HEK293T (cell line): ENCODE data around the gene HSD11B1.

Source experiments
- BHLHE40 ChIP-seq: fragments of 450-650 bp; IDR thresholded peaks from 2 replicates; pipeline ENCODE4 v1.6.1; 2016; ENCODE audit warnings: mild to moderate bottlenecking, moderate library complexity, borderline replicate concordance
- SP1 ChIP-seq: fragments of 450-650 bp; IDR thresholded peaks from 2 replicates; pipeline ENCODE4 v1.6.1; 2017

DNA sequence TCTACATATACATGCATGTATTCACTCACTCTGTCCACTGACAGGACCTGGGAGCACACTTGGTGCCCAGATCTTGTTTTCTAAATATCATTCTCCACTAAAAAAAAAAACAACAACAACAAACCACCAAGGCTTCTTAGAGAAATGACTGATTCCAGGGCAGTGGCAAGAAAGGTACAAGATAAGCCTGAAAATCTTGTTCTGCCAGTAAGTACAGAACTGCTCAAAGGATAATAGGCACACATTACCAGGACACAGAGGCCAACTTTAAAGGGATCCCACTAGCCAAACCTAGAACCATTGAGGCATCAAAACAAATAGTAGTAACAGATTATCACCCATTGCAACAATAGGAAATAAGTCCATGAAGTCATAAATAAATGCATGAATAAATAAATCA is 10.7 kb downstream of the HSD11B1 start:
- TF ChIP-seq SP1 = no peak
- no peak for TF ChIP-seq BHLHE40
